ENCODE data around the gene SPRR4.

Gene SPRR4

DNA sequence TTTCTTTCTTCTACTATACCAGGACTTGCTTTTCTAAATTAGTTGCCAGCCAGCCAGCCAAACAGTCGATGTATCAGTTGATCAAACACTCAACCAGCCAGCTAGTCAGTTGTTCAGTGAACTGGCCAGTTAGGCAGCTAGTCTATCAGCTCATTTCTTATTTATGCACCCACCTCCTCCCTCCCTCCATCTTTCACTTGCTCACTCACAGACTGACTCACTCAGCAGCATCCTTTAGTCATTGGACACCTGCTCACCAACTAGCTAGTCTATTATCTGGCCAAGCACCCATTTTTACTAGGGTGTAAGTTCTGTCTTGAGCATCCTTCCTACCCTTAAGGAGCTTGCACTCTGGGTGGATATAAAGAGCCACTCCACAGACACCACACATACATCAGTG is 5.9 kb upstream of the SPRR4 start:
- Histone ChIP-seq H4K12ac (ENCODE audit: low read depth, low read length) (no peak overlapping the region), H3K9ac (ENCODE audit: low read length) (no peak overlapping the region), H3K14ac (ENCODE audit: low read length) (no peak overlapping the region), H3K4me2 (ENCODE audit: low read length) (no peak overlapping the region), H4K91ac (ENCODE audit: low read depth, low read length) (no peak overlapping the region), H2AK5ac (ENCODE audit: low read length) (no peak overlapping the region), H3K9me3 (ENCODE audit: insufficient read depth, low read depth, low read length) (peaks cover 2% of the 10 kb centered on the region), H3K79me1 (ENCODE audit: low read length) (no peaks in the 10 kb centered on the region), H2AFZ (ENCODE audit: insufficient read depth, low read length, poor library complexity) (no peak overlapping the region), H2BK5ac (ENCODE audit: low read depth, low read length, poor library complexity) (no peak overlapping the region), H2BK12ac (ENCODE audit: low read length) (no peak overlapping the region), H3K4me3 (ENCODE audit: low read depth, low read length) (no peak overlapping the region), H3K4me1 (ENCODE audit: control insufficient read depth in 1 of 2, insufficient read depth in 2 of 2, low read length in 2 of 2) (no peaks in the 10 kb centered on the region), H3K27ac (ENCODE audit: low read depth, low read length) (no peak overlapping the region), H3K4ac (ENCODE audit: low read depth, low read length) (no peak overlapping the region), H3K23ac (ENCODE audit: low read length) (no peak overlapping the region), H3K79me2 (ENCODE audit: control insufficient read depth, insufficient read depth, low read length, poor library complexity) (no peaks in the 10 kb centered on the region), H4K8ac (ENCODE audit: low read depth, low read length) (no peak overlapping the region), H3K27me3 (ENCODE audit: insufficient read depth, low read length) (no peaks in the 10 kb centered on the region), H3K36me3 (ENCODE audit: control insufficient read depth in 1 of 2, insufficient read depth in 2 of 2, low read length in 2 of 2) (no peaks in the 10 kb centered on the region), H3K18ac (ENCODE audit: low read length) (no peak overlapping the region), H2BK120ac (ENCODE audit: insufficient read depth, low read length, poor library complexity) (no peak overlapping the region)
- DNase-seq = no peak
- WGBS (ENCODE audit: extremely low coverage, insufficient coverage, insufficient read length) = no CpG with 5 or more reads among the region's 1 CpG

DNA sequence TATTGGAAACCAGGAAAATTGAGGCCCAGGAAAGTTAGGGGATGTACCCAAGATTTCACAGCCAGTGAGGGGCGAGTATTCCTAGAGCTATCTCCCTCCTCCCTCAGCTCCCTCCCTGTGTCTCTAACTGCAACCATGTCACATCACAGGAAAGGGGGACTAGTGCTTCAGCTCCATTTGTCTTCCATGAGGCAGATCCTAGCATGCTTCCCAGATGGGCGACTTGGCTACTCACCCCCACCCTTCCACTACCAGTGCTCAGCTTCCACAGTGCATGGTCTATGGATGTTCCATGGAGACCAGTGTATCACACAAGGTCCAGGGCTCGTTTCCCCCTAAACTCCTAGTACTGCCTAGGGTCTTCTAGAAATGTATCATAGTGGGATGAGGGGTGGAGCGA is 4.6 kb upstream of the SPRR4 start:
- Histone ChIP-seq H2BK5ac (ENCODE audit: low read depth, low read length, poor library complexity) (no peak overlapping the region), H4K91ac (ENCODE audit: low read depth, low read length) (no peak overlapping the region), H2AK5ac (ENCODE audit: low read length) (no peak overlapping the region), H3K18ac (ENCODE audit: low read length) (no peak overlapping the region), H3K4me3 (ENCODE audit: low read depth, low read length) (no peak overlapping the region), H3K9ac (ENCODE audit: low read length) (no peak overlapping the region), H3K23ac (ENCODE audit: low read length) (no peak overlapping the region), H2AFZ (ENCODE audit: insufficient read depth, low read length, poor library complexity) (no peak overlapping the region), H3K79me1 (ENCODE audit: low read length) (no peaks in the 10 kb centered on the region), H2BK120ac (ENCODE audit: insufficient read depth, low read length, poor library complexity) (no peak overlapping the region), H4K8ac (ENCODE audit: low read depth, low read length) (no peak overlapping the region), H2BK12ac (ENCODE audit: low read length) (no peak overlapping the region), H3K27me3 (ENCODE audit: insufficient read depth, low read length) (no peaks in the 10 kb centered on the region), H4K12ac (ENCODE audit: low read depth, low read length) (no peak overlapping the region), H3K4me2 (ENCODE audit: low read length) (no peak overlapping the region), H3K14ac (ENCODE audit: low read length) (no peak overlapping the region), H3K9me3 (ENCODE audit: insufficient read depth, low read depth, low read length) (peaks cover 2% of the 10 kb centered on the region), H3K79me2 (ENCODE audit: control insufficient read depth, insufficient read depth, low read length, poor library complexity) (no peaks in the 10 kb centered on the region), H3K27ac (ENCODE audit: low read depth, low read length) (no peak overlapping the region), H3K36me3 (ENCODE audit: control insufficient read depth in 1 of 2, insufficient read depth in 2 of 2, low read length in 2 of 2) (no peaks in the 10 kb centered on the region), H3K4me1 (ENCODE audit: control insufficient read depth in 1 of 2, insufficient read depth in 2 of 2, low read length in 2 of 2) (no peaks in the 10 kb centered on the region), H3K4ac (ENCODE audit: low read depth, low read length) (no peak overlapping the region)
- DNase-seq = no peak
- WGBS (ENCODE audit: extremely low coverage, insufficient coverage, insufficient read length) = no CpG with 5 or more reads among the region's 4 CpGs

DNA sequence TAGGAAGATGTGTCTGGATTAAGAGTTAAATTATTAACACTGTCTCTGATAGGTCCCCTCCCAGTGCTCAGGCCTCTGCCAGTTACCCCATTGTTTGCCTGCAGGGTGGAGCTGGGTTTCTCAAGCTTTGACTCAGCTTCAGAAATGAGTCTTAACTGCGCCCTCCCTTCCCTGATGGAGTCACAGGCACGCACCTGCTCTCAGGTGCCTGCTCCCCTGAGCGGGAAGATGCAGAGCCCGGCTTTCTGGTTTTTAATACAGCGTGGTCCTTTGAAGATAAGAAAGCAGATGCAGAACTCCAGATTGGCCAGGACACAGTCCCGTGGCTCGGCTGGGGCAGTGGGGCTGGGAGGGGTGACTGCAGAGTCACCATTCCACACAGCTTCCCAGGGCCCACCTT is 3.2 kb upstream of the SPRR4 start:
- H3K23ac ChIP-seq (ENCODE audit: low read length) = no peak overlapping the region
- H4K12ac ChIP-seq (ENCODE audit: low read depth, low read length) = no peak overlapping the region
- H3K9me3 ChIP-seq (ENCODE audit: insufficient read depth, low read depth, low read length) = peaks cover 4% of the 10 kb centered on the region
- no peaks in the 10 kb centered on the region for H3K4me1 ChIP-seq (ENCODE audit: control insufficient read depth in 1 of 2, insufficient read depth in 2 of 2, low read length in 2 of 2)
- H4K8ac ChIP-seq (ENCODE audit: low read depth, low read length) = no peak overlapping the region
- H4K91ac ChIP-seq (ENCODE audit: low read depth, low read length) = no peak overlapping the region
- no peaks in the 10 kb centered on the region for H3K79me2 ChIP-seq (ENCODE audit: control insufficient read depth, insufficient read depth, low read length, poor library complexity)
- H3K4me2 ChIP-seq (ENCODE audit: low read length) = no peak overlapping the region
- H3K9ac ChIP-seq (ENCODE audit: low read length) = no peak overlapping the region
- no peak overlapping the region for H2BK12ac ChIP-seq (ENCODE audit: low read length)
- H2BK5ac ChIP-seq (ENCODE audit: low read depth, low read length, poor library complexity) = no peak overlapping the region
- no peak overlapping the region for H2BK120ac ChIP-seq (ENCODE audit: insufficient read depth, low read length, poor library complexity)
- H3K36me3 ChIP-seq (ENCODE audit: control insufficient read depth in 1 of 2, insufficient read depth in 2 of 2, low read length in 2 of 2) = no peaks in the 10 kb centered on the region
- no peaks in the 10 kb centered on the region for H3K27me3 ChIP-seq (ENCODE audit: insufficient read depth, low read length)
- no peak overlapping the region for H3K27ac ChIP-seq (ENCODE audit: low read depth, low read length)
- no peak overlapping the region for H2AFZ ChIP-seq (ENCODE audit: insufficient read depth, low read length, poor library complexity)
- no peaks in the 10 kb centered on the region for H3K79me1 ChIP-seq (ENCODE audit: low read length)
- no peak overlapping the region for H2AK5ac ChIP-seq (ENCODE audit: low read length)
- H3K4ac ChIP-seq (ENCODE audit: low read depth, low read length) = no peak overlapping the region
- no CpG with 5 or more reads among the region's 7 CpGs for WGBS (ENCODE audit: extremely low coverage, insufficient coverage, insufficient read length)
- no peak for DNase-seq
- H3K18ac ChIP-seq (ENCODE audit: low read length) = no peak overlapping the region
- H3K14ac ChIP-seq (ENCODE audit: low read length) = no peak overlapping the region
- no peak overlapping the region for H3K4me3 ChIP-seq (ENCODE audit: low read depth, low read length)

DNA sequence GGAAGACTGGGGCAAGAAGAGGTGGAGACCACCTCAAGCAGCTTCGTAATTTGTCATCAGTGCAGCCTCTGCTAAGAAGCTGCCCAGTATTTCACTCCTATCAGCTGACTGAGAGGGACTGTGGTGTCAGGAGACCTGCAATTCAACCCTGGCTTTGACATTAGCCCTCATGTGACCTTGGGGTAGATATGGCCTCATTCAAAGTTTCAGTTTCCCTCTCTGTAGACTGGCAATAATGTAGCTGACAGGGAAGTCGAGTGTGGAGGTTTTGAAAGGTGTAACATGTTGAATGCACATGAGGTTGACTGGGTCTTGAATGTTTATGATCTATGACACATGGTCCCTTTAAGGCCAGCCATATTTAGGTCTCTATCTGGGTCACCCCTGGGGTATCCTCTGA is 2.2 kb upstream of the SPRR4 start:
- Histone ChIP-seq H2BK12ac (ENCODE audit: low read length) (no peak overlapping the region), H3K4me2 (ENCODE audit: low read length) (no peak overlapping the region), H4K12ac (ENCODE audit: low read depth, low read length) (no peak overlapping the region), H3K4ac (ENCODE audit: low read depth, low read length) (no peak overlapping the region), H3K79me2 (ENCODE audit: control insufficient read depth, insufficient read depth, low read length, poor library complexity) (no peaks in the 10 kb centered on the region), H3K14ac (ENCODE audit: low read length) (no peak overlapping the region), H4K8ac (ENCODE audit: low read depth, low read length) (no peak overlapping the region), H3K9ac (ENCODE audit: low read length) (no peak overlapping the region), H2AFZ (ENCODE audit: insufficient read depth, low read length, poor library complexity) (no peak overlapping the region), H3K9me3 (ENCODE audit: insufficient read depth, low read depth, low read length) (peaks cover 4% of the 10 kb centered on the region), H2AK5ac (ENCODE audit: low read length) (no peak overlapping the region), H3K27me3 (ENCODE audit: insufficient read depth, low read length) (no peaks in the 10 kb centered on the region), H3K36me3 (ENCODE audit: control insufficient read depth in 1 of 2, insufficient read depth in 2 of 2, low read length in 2 of 2) (no peaks in the 10 kb centered on the region), H2BK120ac (ENCODE audit: insufficient read depth, low read length, poor library complexity) (no peak overlapping the region), H4K91ac (ENCODE audit: low read depth, low read length) (no peak overlapping the region), H3K18ac (ENCODE audit: low read length) (no peak overlapping the region), H3K4me1 (ENCODE audit: control insufficient read depth in 1 of 2, insufficient read depth in 2 of 2, low read length in 2 of 2) (no peaks in the 10 kb centered on the region), H3K79me1 (ENCODE audit: low read length) (no peaks in the 10 kb centered on the region), H3K4me3 (ENCODE audit: low read depth, low read length) (no peak overlapping the region), H3K23ac (ENCODE audit: low read length) (no peak overlapping the region), H3K27ac (ENCODE audit: low read depth, low read length) (no peak overlapping the region), H2BK5ac (ENCODE audit: low read depth, low read length, poor library complexity) (no peak overlapping the region)
- no CpG with 5 or more reads among the region's 2 CpGs for WGBS (ENCODE audit: extremely low coverage, insufficient coverage, insufficient read length)
- no peak for DNase-seq
